GM12873 (cell line): ENCODE data around the gene H1-8.

Experiments used
- CTCF ChIP-seq: IDR thresholded peaks from 2 replicates; pipeline ENCODE4 v1.5.1; 2012; ENCODE audit warnings: low read depth, mild to moderate bottlenecking, moderate library complexity, low read length, control low read depth; ENCODE audit not compliant: insufficient read depth; ENCODE audit errors: missing control alignments

The H1-8 gene

GRCh38 chr3:129529436-129530210 is 13.4 kb upstream of the H1-8 start:
- no peak for TF ChIP-seq CTCF

- no peak for TF ChIP-seq CTCF
These were observed 12.7 kb upstream of the H1-8 start for GRCh38 chr3:129530251-129530791.

GRCh38 chr3:129530821-129531220 is 12.2 kb upstream of the H1-8 start:
- TF ChIP-seq CTCF = no peak

GRCh38 chr3:129531699-129532098 is 11.3 kb upstream of the H1-8 start:
- no peak for TF ChIP-seq CTCF

GRCh38 chr3:129532261-129532660 is 10.7 kb upstream of the H1-8 start:
- TF ChIP-seq CTCF = no peak

- no peak for TF ChIP-seq CTCF
These were observed 9.6 kb upstream of the H1-8 start for GRCh38 chr3:129533406-129533805.

GRCh38 chr3:129534428-129535027 is 8.4 kb upstream of the H1-8 start:
- TF ChIP-seq CTCF = no peak
